ENCODE results near the gene CRY2.

CRY2 gene

GRCh38 chr11:45919806-45920530, 72.7 kb downstream of the CRY2 start:
- DNase-seq, result no peak

GRCh38 chr11:45920531-45921477, 73.5 kb downstream of the CRY2 start:
- DNase-seq, result no peak

GRCh38 chr11:45921561-45922424, 74.5 kb downstream of the CRY2 start:
- peak; percentile 83 for DNase-seq

DNA sequence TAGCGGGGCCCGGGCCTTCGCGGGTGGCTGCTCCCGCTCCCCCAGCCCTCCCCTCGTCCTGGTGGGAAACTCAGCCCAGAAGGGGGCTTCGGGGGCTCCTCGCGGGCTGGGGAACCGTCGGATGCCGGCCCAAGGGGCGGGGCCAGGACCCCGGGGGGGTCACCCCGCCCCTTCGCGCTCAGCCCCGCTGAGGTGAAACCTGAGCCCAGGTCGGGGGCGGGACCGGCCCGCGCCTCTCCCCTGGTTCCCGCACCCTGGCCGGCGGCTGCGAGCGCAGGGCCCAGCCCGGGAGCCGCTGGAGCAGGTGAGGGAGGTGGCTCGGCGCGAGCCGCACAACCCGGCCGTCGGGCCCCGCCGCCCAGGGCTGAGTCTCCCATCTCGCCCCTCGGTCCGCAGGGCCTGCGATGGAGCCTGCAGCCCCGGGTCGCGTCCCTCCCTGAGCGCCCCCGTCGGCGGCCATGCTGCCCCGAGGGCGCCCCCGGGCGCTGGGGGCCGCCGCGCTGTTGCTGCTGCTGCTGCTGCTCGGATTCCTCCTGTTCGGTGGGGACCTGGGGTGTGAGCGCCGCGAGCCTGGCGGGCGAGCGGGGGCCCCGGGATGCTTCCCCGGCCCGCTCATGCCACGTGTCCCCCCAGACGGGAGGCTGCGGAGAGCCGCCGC, 75.3 kb downstream of the CRY2 start, which contains the start of gene LARGE2:
TSS of gene LARGE2 (plus strand) at position 232 of the 658 bp plus-strand sequence. CDS start at position 459, 227 bp downstream.
- peak; percentile 35 for DNase-seq

DNA sequence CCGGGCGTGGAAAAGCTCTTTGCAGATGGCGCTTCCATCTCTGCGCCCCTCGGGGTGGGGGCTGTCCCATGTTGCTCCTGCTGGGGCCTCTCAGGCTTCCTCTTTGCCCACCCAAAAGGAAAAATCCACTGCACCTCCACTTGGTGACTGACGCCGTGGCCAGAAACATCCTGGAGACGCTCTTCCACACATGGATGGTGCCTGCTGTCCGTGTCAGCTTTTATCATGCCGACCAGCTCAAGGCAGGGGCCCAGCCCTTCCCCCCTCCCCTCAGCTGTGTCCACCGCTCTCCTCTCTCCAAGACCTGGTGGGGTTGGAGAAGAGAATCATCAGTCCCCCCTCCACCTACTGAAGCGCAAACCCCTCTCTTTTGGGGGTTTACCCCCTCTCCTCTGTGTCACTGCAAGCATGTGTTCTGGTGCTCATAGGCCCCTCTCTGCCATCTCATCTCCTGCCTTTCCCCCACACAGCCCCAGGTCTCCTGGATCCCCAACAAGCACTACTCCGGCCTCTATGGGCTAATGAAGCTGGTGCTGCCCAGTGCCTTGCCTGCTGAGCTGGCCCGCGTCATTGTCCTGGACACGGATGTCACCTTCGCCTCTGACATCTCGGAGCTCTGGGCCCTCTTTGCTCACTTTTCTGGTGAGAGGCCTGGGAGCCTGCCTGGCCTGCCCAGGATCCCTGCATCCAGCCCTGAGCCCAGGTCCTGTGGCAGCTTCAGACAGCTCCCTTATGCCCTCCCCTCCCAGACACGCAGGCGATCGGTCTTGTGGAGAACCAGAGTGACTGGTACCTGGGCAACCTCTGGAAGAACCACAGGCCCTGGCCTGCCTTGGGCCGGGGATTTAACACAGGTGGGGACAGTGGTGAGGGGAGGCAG, 77.0 kb downstream of the CRY2 start:
- no peak for DNase-seq

DNA sequence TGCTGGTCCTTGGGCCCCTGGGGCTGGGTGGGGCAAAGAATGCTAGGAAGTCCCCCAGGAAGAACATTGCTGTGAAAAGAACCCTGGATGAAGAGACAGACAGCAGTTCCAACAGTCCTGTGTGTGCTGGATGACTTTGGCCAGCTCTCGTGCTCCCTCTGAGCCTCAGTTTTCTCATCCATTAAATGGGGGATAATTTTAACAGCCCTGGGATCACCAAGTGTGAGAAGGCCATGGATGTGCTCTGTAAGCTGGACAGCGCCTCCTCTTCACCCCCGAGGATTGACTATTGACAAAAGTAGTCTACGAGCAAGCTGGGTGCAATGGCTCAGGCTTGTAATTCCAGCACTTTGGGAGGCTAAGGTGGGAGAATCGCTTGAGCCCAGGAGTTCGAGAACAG, 77.7 kb downstream of the CRY2 start:
- DNase-seq, result no peak

DNA sequence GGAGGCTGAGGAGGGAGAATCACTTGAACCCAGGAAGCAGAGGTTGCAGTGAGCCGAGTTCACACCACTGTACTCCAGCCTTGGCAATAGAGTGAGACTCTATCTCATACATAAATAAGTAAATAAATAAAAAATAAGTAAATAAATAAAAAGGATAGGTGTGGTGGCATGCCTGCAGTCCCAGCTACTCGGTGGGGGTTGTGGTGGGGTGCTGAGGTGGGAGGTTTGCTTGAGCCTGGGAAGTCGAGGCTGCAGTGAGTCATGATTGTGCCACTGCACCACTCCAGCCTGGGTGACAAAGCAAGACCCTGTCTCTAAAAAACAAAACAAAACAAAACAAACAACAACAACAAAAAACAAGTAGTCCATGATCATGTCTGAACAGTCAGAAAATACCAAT, 78.3 kb downstream of the CRY2 start:
- no peak for DNase-seq

- DNase-seq, result no peak
Observed at GRCh38 chr11:45926001-45926401, 78.7 kb downstream of the CRY2 start.

DNA sequence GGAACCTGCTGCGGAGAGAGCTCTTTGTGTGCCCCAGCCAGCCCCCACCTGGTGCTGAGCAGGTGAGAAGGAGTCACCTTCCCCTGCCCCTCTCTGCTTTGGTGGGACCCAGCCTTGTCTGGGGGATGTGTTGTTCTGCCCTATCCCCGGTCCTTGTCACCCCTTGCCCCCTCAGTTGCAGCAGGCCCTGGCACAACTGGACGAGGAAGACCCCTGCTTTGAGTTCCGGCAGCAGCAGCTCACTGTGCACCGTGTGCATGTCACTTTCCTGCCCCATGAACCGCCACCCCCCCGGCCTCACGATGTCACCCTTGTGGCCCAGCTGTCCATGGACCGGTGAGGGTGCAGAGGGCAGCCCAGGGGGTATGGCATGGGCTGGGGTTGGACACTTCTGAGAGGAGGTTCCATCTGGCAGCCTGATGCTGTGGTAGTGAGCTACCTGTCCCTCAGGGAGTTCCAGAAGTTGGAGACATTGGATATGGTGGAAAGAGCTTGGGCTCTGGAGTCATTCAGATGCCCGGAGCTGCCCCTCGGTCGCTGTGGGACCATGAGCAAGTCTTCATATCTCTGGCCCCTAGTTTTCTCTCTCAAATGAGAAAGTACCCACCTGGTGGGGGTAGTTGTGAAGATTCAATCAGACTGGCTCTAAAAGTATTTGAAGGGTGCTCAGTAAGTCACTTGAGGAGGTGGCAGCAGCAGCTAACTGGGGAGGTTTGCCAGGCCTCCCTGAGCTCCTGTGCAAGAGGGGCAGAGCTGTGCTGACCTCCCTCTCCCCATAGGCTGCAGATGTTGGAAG, 79.5 kb downstream of the CRY2 start:
- DNase-seq, result no peak

GRCh38 chr11:45927332-45927683, 80.0 kb downstream of the CRY2 start:
- no peak for DNase-seq

- DNase-seq, result no peak
Observed at GRCh38 chr11:45927684-45928413, 80.6 kb downstream of the CRY2 start.

GRCh38 chr11:45928535-45929215, 81.4 kb downstream of the CRY2 start:
- no peak for DNase-seq

DNA sequence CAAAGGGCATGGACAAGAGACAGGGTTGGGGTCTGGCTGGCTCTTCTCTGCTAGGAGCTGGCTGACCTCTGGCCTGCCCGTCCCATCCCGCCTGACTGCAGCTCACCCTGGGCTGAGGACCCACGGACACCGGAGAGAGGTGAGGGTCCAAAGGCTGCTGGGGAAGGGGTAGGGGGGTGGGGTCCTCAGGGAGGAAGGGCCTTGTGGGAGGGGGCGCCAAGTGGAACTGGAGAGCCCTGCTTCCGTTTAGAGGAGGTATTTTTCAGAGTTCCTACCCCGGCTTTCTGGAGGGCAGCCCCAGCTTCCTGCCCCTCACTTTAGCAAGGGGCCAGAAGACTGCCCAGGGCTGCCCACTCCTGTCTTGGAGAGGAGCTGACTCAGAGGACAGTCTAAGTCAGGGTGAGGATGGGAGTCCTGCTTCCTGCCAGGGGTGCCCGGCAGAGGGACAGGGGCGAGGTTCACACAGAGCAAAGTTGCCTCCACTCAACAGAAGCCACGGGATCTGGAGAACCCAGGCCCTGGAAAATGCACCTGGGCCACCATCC, 82.3 kb downstream of the CRY2 start:
- no peak for DNase-seq

DNA sequence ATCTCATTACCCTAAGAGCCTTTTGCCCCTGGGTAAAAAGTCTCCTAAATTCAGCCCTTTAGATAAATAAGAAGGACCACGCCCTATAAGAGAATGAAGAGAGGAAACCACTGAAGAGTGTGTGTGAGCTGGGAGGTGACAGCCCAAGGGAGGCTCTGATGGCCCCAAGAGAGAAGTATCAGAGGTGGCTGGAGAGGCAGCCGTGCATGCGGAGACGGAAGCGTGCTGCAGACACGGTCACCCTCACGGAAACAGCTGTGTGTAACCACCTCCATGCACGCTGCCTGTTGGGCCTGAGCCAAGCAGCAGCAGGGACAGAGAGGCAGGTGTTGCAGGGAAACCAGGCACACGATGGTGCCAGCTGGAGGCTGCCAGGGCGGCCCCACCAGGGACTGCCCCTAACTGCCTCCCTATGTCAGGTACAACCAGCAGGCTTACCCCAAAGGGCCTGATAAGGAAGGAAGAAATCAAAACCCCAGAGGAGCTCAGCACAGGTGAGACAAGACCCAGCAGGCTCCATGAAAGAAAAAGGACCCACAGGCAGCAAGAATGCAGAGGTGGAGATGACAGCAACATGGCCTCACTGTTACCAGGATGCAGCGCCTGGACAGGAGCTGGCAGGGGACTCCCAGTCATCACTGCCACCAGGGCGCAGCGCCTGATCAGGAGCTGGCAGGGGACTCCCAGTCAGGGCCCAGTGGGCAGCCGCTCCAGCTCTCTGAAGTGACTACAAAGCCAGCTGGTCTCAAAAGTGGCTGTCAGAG, 82.9 kb downstream of the CRY2 start:
- peak; percentile 91 for DNase-seq

- DNase-seq, result no peak
Observed at GRCh38 chr11:45930951-45931570, 83.8 kb downstream of the CRY2 start.

DNA sequence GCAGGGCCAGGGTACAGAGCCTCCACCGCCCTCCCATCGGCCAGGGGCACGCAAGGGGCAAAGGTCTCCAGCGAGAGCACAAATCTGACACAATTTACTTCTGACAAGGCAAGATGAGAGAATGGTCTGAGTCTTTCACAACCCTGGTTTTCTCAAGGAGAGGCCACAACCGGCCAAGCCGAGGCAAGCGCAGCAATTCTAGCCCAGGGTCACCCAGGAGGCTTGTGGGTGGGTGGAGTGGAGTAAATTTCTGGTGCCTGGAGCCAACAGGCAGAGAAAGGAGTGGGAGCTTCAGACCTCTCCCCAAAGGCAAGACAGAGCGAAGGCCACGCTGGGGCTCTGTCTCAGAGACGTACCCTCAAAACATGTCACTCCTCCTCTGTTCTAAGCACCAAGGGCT, 84.5 kb downstream of the CRY2 start:
- DNase-seq, result no peak

DNA sequence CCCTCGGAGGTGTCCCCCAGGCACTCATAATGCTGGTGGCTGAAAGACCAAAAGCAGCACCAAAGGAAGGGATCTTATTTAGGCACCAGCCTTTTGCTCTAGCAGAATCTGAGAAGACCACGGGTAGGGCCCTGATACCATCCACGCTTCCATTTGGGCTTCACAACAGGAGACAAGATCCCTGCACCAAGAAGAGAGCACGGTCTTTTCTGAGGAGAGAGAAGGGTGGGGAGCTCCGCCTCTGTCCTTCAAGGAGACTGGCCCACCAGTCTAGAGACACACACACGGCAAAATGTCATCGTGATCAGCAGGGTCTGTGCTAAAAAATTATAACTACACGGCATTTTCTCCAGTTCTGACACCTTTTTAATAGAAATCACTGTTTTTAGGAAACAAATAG, 84.9 kb downstream of the CRY2 start:
- no peak for DNase-seq
